Measurements from ENCODE around the gene HNRNPM.

HNRNPM gene

GRCh38 chr19:8446061-8446709 is 1.4 kb downstream of the HNRNPM start:
- H3K4me3 ChIP-seq (ENCODE audit: low read depth, low read length): peak overlapping the region; percentile 96
- no peak for TF ChIP-seq CTCF (IDR thresholded peaks at IDR 0.05; ENCODE audit: low read depth, low read length, missing control alignments)
- no peak for DNase-seq (ENCODE audit: low read depth)

- TF ChIP-seq CTCF (IDR thresholded peaks at IDR 0.05; ENCODE audit: low read depth, low read length, missing control alignments): no peak
- no peak overlapping the region for H3K4me3 ChIP-seq (ENCODE audit: low read depth, low read length)
- DNase-seq (ENCODE audit: low read depth): no peak
Observed at GRCh38 chr19:8449830-8450229, 5.1 kb downstream of the HNRNPM start.

- no peak for TF ChIP-seq CTCF (IDR thresholded peaks at IDR 0.05; ENCODE audit: low read depth, low read length, missing control alignments)
- H3K4me3 ChIP-seq (ENCODE audit: low read depth, low read length): no peak overlapping the region
- no peak for DNase-seq (ENCODE audit: low read depth)
Observed at GRCh38 chr19:8451377-8451776, 6.6 kb downstream of the HNRNPM start.

- no peak overlapping the region for H3K4me3 ChIP-seq (ENCODE audit: low read depth, low read length)
- DNase-seq (ENCODE audit: low read depth): no peak
- TF ChIP-seq CTCF (IDR thresholded peaks at IDR 0.05; ENCODE audit: low read depth, low read length, missing control alignments): no peak
Observed at GRCh38 chr19:8451885-8452284, 7.1 kb downstream of the HNRNPM start.

- DNase-seq (ENCODE audit: low read depth): no peak
- H3K4me3 ChIP-seq (ENCODE audit: low read depth, low read length): no peak overlapping the region
- no peak for TF ChIP-seq CTCF (IDR thresholded peaks at IDR 0.05; ENCODE audit: low read depth, low read length, missing control alignments)
Observed at GRCh38 chr19:8452446-8453123, 7.8 kb downstream of the HNRNPM start.

GRCh38 chr19:8453616-8454015 is 8.8 kb downstream of the HNRNPM start:
- DNase-seq (ENCODE audit: low read depth): no peak
- H3K4me3 ChIP-seq (ENCODE audit: low read depth, low read length): no peak overlapping the region
- no peak for TF ChIP-seq CTCF (IDR thresholded peaks at IDR 0.05; ENCODE audit: low read depth, low read length, missing control alignments)

- TF ChIP-seq CTCF (IDR thresholded peaks at IDR 0.05; ENCODE audit: low read depth, low read length, missing control alignments): no peak
- DNase-seq (ENCODE audit: low read depth): no peak
- no peak overlapping the region for H3K4me3 ChIP-seq (ENCODE audit: low read depth, low read length)
Observed at GRCh38 chr19:8454218-8454617, 9.4 kb downstream of the HNRNPM start.
